K562 (cell line): ENCODE data around the gene RNF6. TPM values are rescaled to one million over a fixed set of nuclear protein-coding genes. Genes with fewer than 3 reads are reported as not detected.

Experiments
- CLOCK ChIP-seq: fragments of 250-450 bp; sonication (Bioruptor Pico); IDR thresholded peaks from 2 replicates; pipeline ENCODE4 v1.4.0; 2020; ENCODE audit warnings: mild to moderate bottlenecking, moderate library complexity, borderline replicate concordance
- ETS2 ChIP-seq: IDR thresholded peaks from 2 replicates; pipeline ENCODE4 v1.6.1; 2016; ENCODE audit warnings: borderline replicate concordance, missing genetic modification characterization, mild to moderate bottlenecking, moderate library complexity, missing compliant biosample characterization; ENCODE audit not compliant: poor library complexity, severe bottlenecking
- HDAC3 ChIP-seq: fragments of 450-650 bp; IDR thresholded peaks from 2 replicates; pipeline ENCODE4 v1.6.1; 2018; ENCODE audit warnings: borderline replicate concordance, mild to moderate bottlenecking, moderate library complexity; ENCODE audit not compliant: partially characterized antibody
- JUNB ChIP-seq: fragments of 450-650 bp; formaldehyde crosslinking; conservative IDR thresholded peaks from 2 replicates; pipeline ENCODE4 v1.4.0; 2020; ENCODE audit warnings: mild to moderate bottlenecking
- KHSRP ChIP-seq: fragments of 450-650 bp; IDR thresholded peaks from 2 replicates; pipeline ENCODE4 v1.6.1; 2017
- MAX ChIP-seq: sonication (generic); formaldehyde crosslinking; IDR thresholded peaks from 2 replicates; pipeline ENCODE4 v1.9.0; 2022; ENCODE audit warnings: mild to moderate bottlenecking, missing genetic modification reagents
- MEF2D ChIP-seq: conservative IDR thresholded peaks from 2 replicates; pipeline ENCODE4 v1.6.1; 2016; ENCODE audit warnings: low read depth, missing genetic modification characterization, missing compliant biosample characterization
- NR0B1 ChIP-seq: fragments of 450-650 bp; IDR thresholded peaks from one replicate; pipeline ENCODE4 v1.6.1; 2018; ENCODE audit warnings: mild to moderate bottlenecking, moderate library complexity; ENCODE audit not compliant: partially characterized antibody
- RBM25 ChIP-seq: fragments of 200-400 bp; formaldehyde crosslinking; IDR thresholded peaks from 2 replicates; pipeline ENCODE4 v1.6.1; 2018; ENCODE audit warnings: low read length, low read depth, moderate library complexity; ENCODE audit not compliant: severe bottlenecking
- SMARCB1 ChIP-seq: IDR thresholded peaks from 2 replicates; pipeline ENCODE4 v1.6.1; 2011; ENCODE audit warnings: improper control_type of control experiment, low read depth; ENCODE audit not compliant: insufficient read length
- SNRNP70 ChIP-seq: fragments of 200-400 bp; formaldehyde crosslinking; optimal IDR thresholded peaks from 2 replicates; pipeline ENCODE3; 2017; ENCODE audit warnings: low read depth, low read length
- SPI1 ChIP-seq: IDR thresholded peaks from 2 replicates; pipeline ENCODE4 v1.6.1; 2011; ENCODE audit warnings: low read depth, low read length, control low read depth, borderline replicate concordance
- SRSF9 ChIP-seq: fragments of 200-400 bp; formaldehyde crosslinking; IDR thresholded peaks from 2 replicates; pipeline ENCODE4 v1.6.1; 2017; ENCODE audit warnings: low read depth, low read length, borderline replicate concordance
- TCFL5 ChIP-seq: fragments of 250-450 bp; sonication (Bioruptor Pico); conservative IDR thresholded peaks from 2 replicates; pipeline ENCODE4 v1.6.1; 2021; ENCODE audit warnings: mild to moderate bottlenecking, moderate library complexity, matching md5 sums
- ZNF146 ChIP-seq: IDR thresholded peaks from one replicate; pipeline ENCODE4 v1.6.1; 2018; ENCODE audit warnings: missing compliant biosample characterization; ENCODE audit not compliant: unreplicated experiment
- ZNF354B ChIP-seq: fragments of 250-450 bp; sonication (Bioruptor Pico); IDR thresholded peaks from 2 replicates; pipeline ENCODE4 v1.4.0; 2020
- ZNF75A ChIP-seq: fragments of 450-650 bp; formaldehyde crosslinking; IDR thresholded peaks from 2 replicates; pipeline ENCODE4 v1.4.0; 2020; ENCODE audit warnings: mild to moderate bottlenecking
- polyA plus RNA-seq, 8 experiments: library from polyadenylated mRNA; depleted of rRNA in 4 of 8; stranded (reverse) in 5 of 8; unstranded in 3 of 8; fragments of >200 nt; fragmentation: Nextera tagmentation in 2 of 8; fragmentation: Illumina TruSeq in 1 of 8; extraction: Ambion mirVana in 2 of 8; extraction: Trizol in 1 of 8; gene quantifications; 2 replicates each; pipeline versions ENCODE4 v1.2.1 to v1.2.3, GENCODE V29; 2011 to 2014; ENCODE audit warnings: inconsistent platforms in 1 of 8, missing spikeins in 1 of 8
- total RNA-seq, 7 experiments: library from RNA; depleted of rRNA in 6 of 7; stranded (reverse); fragments of >200 nt in 6 of 7; fragmentation: Illumina TruSeq in 2 of 7; extraction: Trizol in 2 of 7; gene quantifications; 2 replicates each; pipeline versions ENCODE4 v1.2.1 to v1.2.3, GENCODE V29; 2011 to 2021; ENCODE audit warnings: low replicate concordance in 1 of 7
- TF ChIP-seq, protein P1 (sequence below), 2 experiments: fragments of 450-650 bp; IDR thresholded peaks; 2 replicates each; pipeline ENCODE4 v1.6.1; 2018; ENCODE audit warnings: mild to moderate bottlenecking in 2 of 2, low read depth in 1 of 2; ENCODE audit not compliant: partially characterized antibody in 2 of 2

RNF6 gene
- total and polyA plus RNA-seq, 9 of the 15 experiments (the other 6 are each of a cell fraction or from before 2014, with no cell fraction given) = 12.0 to 31.4 (median 22.3) TPM

DNA sequence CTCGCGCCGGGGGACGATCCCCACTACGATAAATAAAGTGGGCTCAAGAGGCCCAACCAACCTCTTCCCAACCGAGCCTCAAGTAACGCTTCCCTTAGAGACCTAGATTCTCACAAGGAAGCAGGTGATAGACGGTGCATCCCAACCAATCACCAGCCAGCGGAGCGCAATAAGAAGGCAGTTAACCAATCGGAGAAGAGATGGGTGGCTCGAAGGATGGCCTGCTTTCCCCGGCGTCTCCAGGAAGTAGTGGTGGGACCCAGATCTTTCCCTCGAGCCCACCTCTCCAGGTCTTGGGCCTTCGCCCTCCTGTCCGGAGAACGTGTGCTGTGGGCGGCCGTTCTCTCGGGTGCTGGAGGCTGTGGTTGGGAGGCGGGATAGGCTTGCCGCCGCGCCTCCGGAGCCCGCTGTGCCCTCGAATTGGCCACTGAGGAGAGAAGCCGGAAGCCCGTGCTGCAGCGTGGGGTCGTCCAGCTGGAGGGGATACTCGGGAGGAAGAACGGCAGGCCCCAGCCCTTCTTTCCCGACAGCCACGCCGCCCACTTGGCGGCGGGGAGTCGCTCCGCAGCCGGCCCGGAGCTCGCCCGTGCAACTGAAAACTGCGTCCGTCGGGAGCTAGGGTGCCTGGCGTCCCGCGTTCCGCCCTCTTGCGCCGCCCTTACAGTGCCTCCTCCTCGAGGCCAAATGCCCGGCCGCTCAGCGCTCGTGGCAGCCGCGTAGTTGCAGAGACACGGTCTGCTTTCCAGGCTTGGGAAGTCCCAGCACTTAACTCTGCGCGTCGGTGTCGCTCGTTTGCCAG lies at the start of gene RNF6 (continued):
- TF ChIP-seq, protein P1, sequence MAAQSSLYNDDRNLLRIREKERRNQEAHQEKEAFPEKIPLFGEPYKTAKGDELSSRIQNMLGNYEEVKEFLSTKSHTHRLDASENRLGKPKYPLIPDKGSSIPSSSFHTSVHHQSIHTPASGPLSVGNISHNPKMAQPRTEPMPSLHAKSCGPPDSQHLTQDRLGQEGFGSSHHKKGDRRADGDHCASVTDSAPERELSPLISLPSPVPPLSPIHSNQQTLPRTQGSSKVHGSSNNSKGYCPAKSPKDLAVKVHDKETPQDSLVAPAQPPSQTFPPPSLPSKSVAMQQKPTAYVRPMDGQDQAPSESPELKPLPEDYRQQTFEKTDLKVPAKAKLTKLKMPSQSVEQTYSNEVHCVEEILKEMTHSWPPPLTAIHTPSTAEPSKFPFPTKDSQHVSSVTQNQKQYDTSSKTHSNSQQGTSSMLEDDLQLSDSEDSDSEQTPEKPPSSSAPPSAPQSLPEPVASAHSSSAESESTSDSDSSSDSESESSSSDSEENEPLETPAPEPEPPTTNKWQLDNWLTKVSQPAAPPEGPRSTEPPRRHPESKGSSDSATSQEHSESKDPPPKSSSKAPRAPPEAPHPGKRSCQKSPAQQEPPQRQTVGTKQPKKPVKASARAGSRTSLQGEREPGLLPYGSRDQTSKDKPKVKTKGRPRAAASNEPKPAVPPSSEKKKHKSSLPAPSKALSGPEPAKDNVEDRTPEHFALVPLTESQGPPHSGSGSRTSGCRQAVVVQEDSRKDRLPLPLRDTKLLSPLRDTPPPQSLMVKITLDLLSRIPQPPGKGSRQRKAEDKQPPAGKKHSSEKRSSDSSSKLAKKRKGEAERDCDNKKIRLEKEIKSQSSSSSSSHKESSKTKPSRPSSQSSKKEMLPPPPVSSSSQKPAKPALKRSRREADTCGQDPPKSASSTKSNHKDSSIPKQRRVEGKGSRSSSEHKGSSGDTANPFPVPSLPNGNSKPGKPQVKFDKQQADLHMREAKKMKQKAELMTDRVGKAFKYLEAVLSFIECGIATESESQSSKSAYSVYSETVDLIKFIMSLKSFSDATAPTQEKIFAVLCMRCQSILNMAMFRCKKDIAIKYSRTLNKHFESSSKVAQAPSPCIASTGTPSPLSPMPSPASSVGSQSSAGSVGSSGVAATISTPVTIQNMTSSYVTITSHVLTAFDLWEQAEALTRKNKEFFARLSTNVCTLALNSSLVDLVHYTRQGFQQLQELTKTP (IDR thresholded peaks at IDR 0.05; ENCODE audit: low read depth in 1 of 2, partially characterized antibody in 2 of 2) = no peak
- TF ChIP-seq SPI1 = no peak
- no peak for TF ChIP-seq NR0B1
- no peak for TF ChIP-seq ZNF75A (CRISPR knock-in tag)
- TF ChIP-seq ZNF146 (CRISPR knock-in tag) = no peak
- no peak for TF ChIP-seq ZNF354B (CRISPR knock-in tag)
- TF ChIP-seq SRSF9 = no peak
- TF ChIP-seq MEF2D (tag) = no peak
- no peak for TF ChIP-seq ETS2 (tag)
- no peak for TF ChIP-seq KHSRP
- TF ChIP-seq CLOCK (CRISPR knock-in tag) = no peak
- no peak for TF ChIP-seq SNRNP70
- peak; percentile 31 for TF ChIP-seq MAX (CRISPR knock-in tag)
- no peak for TF ChIP-seq SMARCB1
- TF ChIP-seq RBM25 = peak; percentile 93
- TF ChIP-seq JUNB (CRISPR knock-in tag) = no peak; the same call in 1 of the 2 replicates
- no peak for TF ChIP-seq TCFL5 (CRISPR knock-in tag)
- TF ChIP-seq HDAC3 = no peak
